Measurements from ENCODE around the gene USP40.
A peak's percentile ranks its signal among the peaks of the same experiment; 100 is the strongest.

USP40 gene

DNA sequence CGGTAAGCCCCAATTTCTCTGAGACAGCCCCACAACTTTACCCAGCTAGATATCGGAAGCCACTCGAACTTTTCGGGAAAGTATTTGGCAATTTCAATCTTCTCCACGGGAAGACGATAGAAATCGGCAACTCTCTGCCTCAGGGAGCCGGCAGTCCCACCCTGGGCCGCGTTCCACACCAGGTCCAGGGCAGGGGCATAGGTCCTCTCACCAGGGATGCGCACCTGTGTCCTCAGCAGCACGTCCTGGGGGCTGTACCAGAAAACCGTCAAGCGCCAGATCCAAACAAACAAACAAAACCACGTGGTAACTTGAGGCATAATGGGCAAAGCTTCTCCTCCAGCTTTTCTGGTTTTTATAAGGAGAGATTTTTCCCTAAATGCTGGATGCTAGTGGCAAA, 80.9 kb downstream of the USP40 start:
- no peak for DNase-seq (ENCODE audit: low read depth)
- H3K4me3 ChIP-seq (ENCODE audit: low read depth, low read length), result no peak overlapping the region
- TF ChIP-seq POLR2A (IDR thresholded peaks at IDR 0.05; ENCODE audit: extremely low read depth, insufficient read length) (no peak), MYC (IDR thresholded peaks at IDR 0.05; ENCODE audit: low read depth, low read length) (no peak)
- TF ChIP-seq, protein P1, sequence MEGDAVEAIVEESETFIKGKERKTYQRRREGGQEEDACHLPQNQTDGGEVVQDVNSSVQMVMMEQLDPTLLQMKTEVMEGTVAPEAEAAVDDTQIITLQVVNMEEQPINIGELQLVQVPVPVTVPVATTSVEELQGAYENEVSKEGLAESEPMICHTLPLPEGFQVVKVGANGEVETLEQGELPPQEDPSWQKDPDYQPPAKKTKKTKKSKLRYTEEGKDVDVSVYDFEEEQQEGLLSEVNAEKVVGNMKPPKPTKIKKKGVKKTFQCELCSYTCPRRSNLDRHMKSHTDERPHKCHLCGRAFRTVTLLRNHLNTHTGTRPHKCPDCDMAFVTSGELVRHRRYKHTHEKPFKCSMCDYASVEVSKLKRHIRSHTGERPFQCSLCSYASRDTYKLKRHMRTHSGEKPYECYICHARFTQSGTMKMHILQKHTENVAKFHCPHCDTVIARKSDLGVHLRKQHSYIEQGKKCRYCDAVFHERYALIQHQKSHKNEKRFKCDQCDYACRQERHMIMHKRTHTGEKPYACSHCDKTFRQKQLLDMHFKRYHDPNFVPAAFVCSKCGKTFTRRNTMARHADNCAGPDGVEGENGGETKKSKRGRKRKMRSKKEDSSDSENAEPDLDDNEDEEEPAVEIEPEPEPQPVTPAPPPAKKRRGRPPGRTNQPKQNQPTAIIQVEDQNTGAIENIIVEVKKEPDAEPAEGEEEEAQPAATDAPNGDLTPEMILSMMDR (IDR thresholded peaks at IDR 0.05; ENCODE audit: low read depth, low read length), result no peak
- TF ChIP-seq, protein P2, sequence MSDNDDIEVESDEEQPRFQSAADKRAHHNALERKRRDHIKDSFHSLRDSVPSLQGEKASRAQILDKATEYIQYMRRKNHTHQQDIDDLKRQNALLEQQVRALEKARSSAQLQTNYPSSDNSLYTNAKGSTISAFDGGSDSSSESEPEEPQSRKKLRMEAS (IDR thresholded peaks at IDR 0.05; ENCODE audit: low read depth, low read length), result no peak

DNA sequence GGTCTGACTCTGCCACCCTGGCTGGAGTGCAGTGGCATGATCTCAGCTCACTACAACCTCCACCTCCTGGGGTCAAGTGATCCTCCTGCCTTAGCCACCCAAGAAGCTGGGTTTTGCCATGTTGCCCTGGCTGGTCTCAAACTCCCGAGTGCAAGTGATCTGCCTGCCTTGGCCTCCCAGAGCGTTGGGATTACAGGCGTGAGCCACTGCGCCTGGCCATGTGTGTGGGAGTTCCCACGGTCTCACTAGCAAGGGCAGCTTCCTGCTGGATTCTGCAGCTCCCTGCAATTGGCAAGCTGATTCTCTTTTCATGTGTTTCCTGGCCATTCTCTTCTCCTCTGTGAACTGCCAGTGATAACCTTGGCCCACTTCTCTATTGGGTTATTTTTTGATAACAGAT, 84.0 kb downstream of the USP40 start:
- peak; percentile 51 for DNase-seq (ENCODE audit: low read depth)
- H3K4me3 ChIP-seq (ENCODE audit: low read depth, low read length), result no peak overlapping the region
- TF ChIP-seq POLR2A (IDR thresholded peaks at IDR 0.05; ENCODE audit: extremely low read depth, insufficient read length) (no peak), MYC (IDR thresholded peaks at IDR 0.05; ENCODE audit: low read depth, low read length) (no peak)
- TF ChIP-seq, protein P2 (IDR thresholded peaks at IDR 0.05; ENCODE audit: low read depth, low read length), result no peak
- TF ChIP-seq, protein P1 (IDR thresholded peaks at IDR 0.05; ENCODE audit: low read depth, low read length), result no peak

DNA sequence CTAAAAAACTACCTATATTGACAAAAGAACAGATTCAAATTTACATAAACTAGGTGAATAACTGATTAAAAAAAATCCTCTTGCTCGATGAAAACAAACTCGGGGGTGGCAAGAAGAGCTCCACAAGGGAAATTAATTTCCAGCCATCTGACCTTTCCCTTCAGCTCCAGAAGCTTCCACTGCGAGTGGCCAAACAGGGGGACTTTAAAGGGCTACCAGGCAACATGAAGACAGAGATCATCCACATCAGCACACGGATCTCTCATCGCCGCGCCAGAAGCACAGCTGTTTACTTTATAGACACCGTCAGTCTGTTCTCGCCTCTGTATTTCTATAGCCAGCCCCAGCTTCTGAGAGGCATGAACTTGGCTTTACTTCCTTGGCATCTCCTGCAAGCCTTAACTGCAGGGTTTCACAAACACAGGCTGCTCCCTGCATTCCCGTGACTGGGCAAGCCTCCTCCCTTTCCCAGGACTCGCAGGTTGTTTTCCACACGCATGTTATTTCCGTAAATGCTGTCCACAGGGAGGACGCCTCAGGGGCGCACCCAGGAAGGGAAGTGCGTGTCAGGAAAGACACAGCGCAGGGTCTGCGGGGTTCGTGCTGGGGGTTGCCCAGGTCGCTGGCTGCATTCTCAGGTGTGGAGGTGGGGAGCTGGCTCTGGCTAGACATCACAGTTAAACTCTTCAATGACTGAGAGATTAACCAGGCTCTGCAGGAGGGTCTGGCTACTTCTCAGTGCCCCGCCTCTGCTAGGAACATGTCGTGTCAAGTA, 85.0 kb downstream of the USP40 start:
- H3K4me3 ChIP-seq (ENCODE audit: low read depth, low read length), result no peak overlapping the region
- no peak for DNase-seq (ENCODE audit: low read depth)
- TF ChIP-seq, protein P2 (IDR thresholded peaks at IDR 0.05; ENCODE audit: low read depth, low read length), result no peak
- TF ChIP-seq POLR2A (IDR thresholded peaks at IDR 0.05; ENCODE audit: extremely low read depth, insufficient read length), result no peak
- no peak for TF ChIP-seq MYC (IDR thresholded peaks at IDR 0.05; ENCODE audit: low read depth, low read length)
- TF ChIP-seq, protein P1 (IDR thresholded peaks at IDR 0.05; ENCODE audit: low read depth, low read length), result no peak

DNA sequence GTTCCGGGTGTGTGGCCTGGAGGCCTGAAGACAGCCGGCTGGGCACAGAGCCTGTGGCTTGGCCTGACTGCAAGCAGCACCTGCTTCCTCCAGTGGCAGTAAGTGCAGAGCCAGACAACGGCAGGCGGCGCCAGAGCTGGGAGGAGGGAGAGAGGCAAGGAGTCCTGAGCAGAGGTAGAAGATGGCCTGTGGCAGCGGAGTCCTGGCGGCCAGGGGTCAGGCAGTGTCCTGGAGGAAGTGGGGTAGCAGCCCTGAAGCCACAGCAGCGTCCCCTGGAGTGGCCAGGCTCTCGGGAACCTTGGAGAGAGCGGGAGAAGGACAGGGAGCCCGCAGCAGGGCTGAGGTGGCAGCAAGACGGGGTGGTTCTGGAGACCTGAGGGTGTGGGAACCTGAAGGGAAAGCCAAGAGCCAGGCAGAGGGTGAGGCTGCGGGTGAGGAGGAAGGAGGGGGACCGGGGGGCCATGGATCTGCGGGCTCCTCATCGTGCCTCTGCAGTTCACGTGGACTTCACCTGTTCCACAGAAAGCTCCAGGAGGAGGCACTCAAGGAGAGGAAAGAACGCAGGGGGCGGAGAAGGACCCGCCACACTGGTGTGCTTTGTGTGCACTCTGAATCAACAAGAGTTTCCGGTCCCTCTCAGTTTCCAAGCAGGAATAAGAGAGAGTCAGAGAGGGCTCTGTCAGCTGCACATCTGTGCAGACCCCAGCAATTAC, 85.9 kb downstream of the USP40 start:
- no peak for DNase-seq (ENCODE audit: low read depth)
- no peak for TF ChIP-seq MYC (IDR thresholded peaks at IDR 0.05; ENCODE audit: low read depth, low read length)
- TF ChIP-seq POLR2A (IDR thresholded peaks at IDR 0.05; ENCODE audit: extremely low read depth, insufficient read length), result no peak
- TF ChIP-seq, protein P2 (IDR thresholded peaks at IDR 0.05; ENCODE audit: low read depth, low read length), result no peak
- TF ChIP-seq, protein P1 (IDR thresholded peaks at IDR 0.05; ENCODE audit: low read depth, low read length), result no peak
- no peak overlapping the region for H3K4me3 ChIP-seq (ENCODE audit: low read depth, low read length)

DNA sequence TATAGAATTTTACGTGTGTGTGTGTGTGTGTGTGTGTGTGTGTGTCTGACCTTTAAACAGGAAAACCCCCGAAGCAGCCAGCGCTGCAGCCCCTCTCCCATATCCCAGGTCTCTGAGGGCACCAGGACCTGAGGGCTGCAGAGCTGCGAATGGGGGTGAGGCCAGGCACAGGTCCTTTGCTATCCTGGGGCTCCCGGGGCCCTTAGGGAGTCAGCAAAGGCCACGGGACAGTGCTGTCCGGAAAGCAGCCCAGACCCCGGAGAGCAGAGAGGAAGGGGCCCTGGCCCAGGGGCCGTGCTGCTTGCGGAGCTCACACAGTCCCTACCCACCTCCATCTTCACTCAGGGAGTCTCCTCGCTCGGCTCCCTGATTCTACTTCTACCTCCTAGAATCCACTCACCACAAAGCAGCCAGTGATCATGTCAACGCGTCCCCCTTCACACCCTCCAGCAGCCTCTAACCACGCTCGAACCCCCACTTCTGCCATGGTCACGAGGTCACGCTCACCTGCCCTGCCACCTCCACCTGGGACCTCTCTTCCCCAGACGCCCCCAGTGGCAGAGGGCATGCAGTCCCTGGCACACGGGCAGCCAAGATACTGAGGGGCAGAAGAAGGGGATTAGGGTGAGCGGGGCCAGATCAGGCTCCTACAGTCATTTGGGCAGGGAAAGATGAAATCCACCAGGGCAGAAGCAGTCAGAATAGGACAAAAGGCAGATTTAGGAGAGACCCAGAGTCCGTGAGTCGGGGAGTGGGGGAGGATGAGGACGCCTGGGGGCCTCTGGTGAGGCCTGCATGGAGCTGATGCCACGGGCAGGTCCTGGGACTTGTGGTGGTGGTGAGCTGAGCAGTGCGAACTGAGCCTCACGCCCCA, 86.7 kb downstream of the USP40 start:
- TF ChIP-seq, protein P2 (IDR thresholded peaks at IDR 0.05; ENCODE audit: low read depth, low read length), result no peak
- TF ChIP-seq MYC (IDR thresholded peaks at IDR 0.05; ENCODE audit: low read depth, low read length) (no peak), POLR2A (IDR thresholded peaks at IDR 0.05; ENCODE audit: extremely low read depth, insufficient read length) (no peak)
- TF ChIP-seq, protein P1 (IDR thresholded peaks at IDR 0.05; ENCODE audit: low read depth, low read length), result no peak
- no peak for DNase-seq (ENCODE audit: low read depth)
- no peak overlapping the region for H3K4me3 ChIP-seq (ENCODE audit: low read depth, low read length)

Data from NB4 (cell line).